H9 (cell line): ENCODE results near the gene PCOLCE2. TPM values are rescaled to one million over a fixed set of nuclear protein-coding genes. Genes with fewer than 3 reads are reported as not detected.

ENCODE experiments used
- DNase-seq: peaks from one replicate; pipeline ENCODE4 v3.0.0-alpha.2; 2017
- H2AFZ ChIP-seq: one replicate; pipeline ENCODE4 v1.6.1; 2013; ENCODE audit warnings: mild to moderate bottlenecking, low read length, control low read depth, moderate library complexity
- H2AK5ac ChIP-seq: 2 replicates; pipeline ENCODE4 v1.6.1; 2013; ENCODE audit warnings: low read length, control low read depth, mixed read lengths; ENCODE audit not compliant: insufficient read length
- H2BK120ac ChIP-seq: one replicate; pipeline ENCODE4 v1.6.1; 2013; ENCODE audit warnings: low read depth, mild to moderate bottlenecking, low read length, control low read depth, inconsistent platforms; ENCODE audit not compliant: poor library complexity, severe bottlenecking
- H2BK12ac ChIP-seq: 2 replicates; pipeline ENCODE4 v1.6.1; 2013; ENCODE audit warnings: low read length, control low read depth, mixed read lengths, low read depth; ENCODE audit not compliant: insufficient read length
- H2BK15ac ChIP-seq: 2 replicates; pipeline ENCODE4 v1.6.1; 2013; ENCODE audit warnings: low read depth, low read length, control low read depth
- H2BK20ac ChIP-seq: one replicate; pipeline ENCODE4 v1.6.1; 2013; ENCODE audit warnings: low read depth, mild to moderate bottlenecking, low read length, control low read depth, inconsistent platforms; ENCODE audit not compliant: poor library complexity, severe bottlenecking
- H2BK5ac ChIP-seq: 2 replicates; pipeline ENCODE4 v1.6.1; 2013; ENCODE audit warnings: low read length, control low read depth, mixed read lengths; ENCODE audit not compliant: insufficient read length
- H3K14ac ChIP-seq: 2 replicates; pipeline ENCODE4 v1.6.1; 2013; ENCODE audit warnings: low read length, control low read depth; ENCODE audit not compliant: insufficient read depth
- H3K18ac ChIP-seq: 2 replicates; pipeline ENCODE4 v1.6.1; 2013; ENCODE audit warnings: low read depth, mild to moderate bottlenecking, mixed read lengths, low read length, control low read depth; ENCODE audit not compliant: insufficient read length
- H3K23ac ChIP-seq: 2 replicates; pipeline ENCODE4 v1.6.1; 2013; ENCODE audit warnings: low read length, control low read depth, mixed read lengths, low read depth; ENCODE audit not compliant: insufficient read length
- H3K23me2 ChIP-seq: 2 replicates; pipeline ENCODE4 v1.6.1; 2013; ENCODE audit warnings: low read depth, mild to moderate bottlenecking, mixed read lengths, low read length, control low read depth; ENCODE audit not compliant: insufficient read length, poor library complexity, severe bottlenecking
- H3K27ac ChIP-seq: 2 replicates; pipeline ENCODE4 v1.5.1; 2013; ENCODE audit warnings: low read length, control low read depth, mixed read lengths, low read depth; ENCODE audit not compliant: insufficient read length
- H3K27me3 ChIP-seq: 2 replicates; pipeline ENCODE4 v1.6.1; 2013; ENCODE audit warnings: low read length, control low read depth, inconsistent platforms; ENCODE audit not compliant: insufficient read depth
- H3K4ac ChIP-seq: 2 replicates; pipeline ENCODE4 v1.6.1; 2013; ENCODE audit warnings: low read depth, mild to moderate bottlenecking, control low read depth, inconsistent platforms, low read length, moderate library complexity
- H3K4me1 ChIP-seq: 2 replicates; pipeline ENCODE4 v1.6.1; 2013; ENCODE audit warnings: low read length, control low read depth, inconsistent platforms; ENCODE audit not compliant: insufficient read depth
- H3K4me2 ChIP-seq: 2 replicates; pipeline ENCODE4 v1.6.1; 2013; ENCODE audit warnings: low read length, control low read depth, mixed read lengths; ENCODE audit not compliant: insufficient read length, insufficient read depth
- H3K56ac ChIP-seq: 2 replicates; pipeline ENCODE4 v1.6.1; 2013; ENCODE audit warnings: low read depth, mild to moderate bottlenecking, mixed read lengths, low read length, control low read depth; ENCODE audit not compliant: insufficient read length
- H3K79me1 ChIP-seq: 2 replicates; pipeline ENCODE4 v1.6.1; 2013; ENCODE audit warnings: low read depth, mild to moderate bottlenecking, moderate library complexity, low read length, control low read depth, inconsistent platforms; ENCODE audit not compliant: insufficient read depth, poor library complexity, severe bottlenecking
- H3K79me2 ChIP-seq: 2 replicates; pipeline ENCODE4 v1.6.1; 2013; ENCODE audit warnings: low read length, control low read depth, inconsistent platforms; ENCODE audit not compliant: insufficient read depth
- H3K9ac ChIP-seq: 2 replicates; pipeline ENCODE4 v1.6.1; 2013; ENCODE audit warnings: low read length, control low read depth, mixed read lengths; ENCODE audit not compliant: insufficient read length; ENCODE audit errors: extremely low read depth
- H3K9me3 ChIP-seq: one replicate; pipeline ENCODE4 v1.6.1; 2013; ENCODE audit warnings: low read depth, low read length, inconsistent platforms; ENCODE audit not compliant: control insufficient read depth
- H3T11ph ChIP-seq: one replicate; pipeline ENCODE4 v1.6.1; 2013; ENCODE audit warnings: mild to moderate bottlenecking, low read length, control low read depth, inconsistent platforms
- H4K20me1 ChIP-seq: one replicate; pipeline ENCODE4 v1.6.1; 2013; ENCODE audit not compliant: control insufficient read depth, insufficient read length, insufficient read depth
- H4K5ac ChIP-seq: 2 replicates; pipeline ENCODE4 v1.6.1; 2013; ENCODE audit warnings: low read depth, mild to moderate bottlenecking, mixed read lengths, low read length, control low read depth; ENCODE audit not compliant: insufficient read length
- H4K8ac ChIP-seq: replicated peaks from 2 replicates; pipeline ENCODE4 v1.6.1; 2013; ENCODE audit warnings: low read length, control low read depth, mixed read lengths, low read depth; ENCODE audit not compliant: insufficient read length
- H4K91ac ChIP-seq: 2 replicates; pipeline ENCODE4 v1.6.1; 2013; ENCODE audit warnings: low read depth, mild to moderate bottlenecking, moderate library complexity, mixed read lengths, low read length, control low read depth; ENCODE audit not compliant: insufficient read length
- H3K27ac Mint-ChIP-seq, 3 experiments: 2 replicates in 2 of 3; 3 replicates in 1 of 3; pipeline ENCODE4 v1.8.0; 2020 to 2021; ENCODE audit warnings: mixed read lengths in 3 of 3, mild to moderate bottlenecking in 1 of 3, moderate library complexity in 1 of 3
- H3K27me3 Mint-ChIP-seq: 2 replicates; pipeline ENCODE4 v1.8.0; 2021; ENCODE audit warnings: low read depth, mild to moderate bottlenecking, moderate library complexity, mixed read lengths
- H3K36me3 Mint-ChIP-seq, 3 experiments: 2 replicates in 2 of 3; 3 replicates in 1 of 3; pipeline ENCODE4 v1.8.0; 2020 to 2021; ENCODE audit warnings: low read depth in 3 of 3, mixed read lengths in 3 of 3; ENCODE audit not compliant: insufficient read depth in 1 of 3
- H3K4me1 Mint-ChIP-seq, 2 experiments: 2 replicates each; pipeline ENCODE4 v1.8.0; 2020; ENCODE audit warnings: mixed read lengths in 2 of 2
- H3K4me3 Mint-ChIP-seq, 2 experiments: 2 replicates in 1 of 2; 3 replicates in 1 of 2; pipeline ENCODE4 v1.8.0; 2020 to 2021; ENCODE audit warnings: mild to moderate bottlenecking in 2 of 2, mixed read lengths in 2 of 2, moderate library complexity in 1 of 2
- H3K9me3 Mint-ChIP-seq, 2 experiments: 2 replicates in 1 of 2; 3 replicates in 1 of 2; pipeline ENCODE4 v1.8.0; 2020; ENCODE audit warnings: mild to moderate bottlenecking in 2 of 2, mixed read lengths in 2 of 2, moderate library complexity in 1 of 2
- CTCF ChIP-seq: fragments of 200-600 bp; sonication (generic); conservative IDR thresholded peaks from 3 replicates; pipeline ENCODE4 v1.8.0; 2021; ENCODE audit warnings: antibody characterized with exemption, mild to moderate bottlenecking
- WGBS: extraction: QIAGEN DNeasy Blood & Tissue Kit; methylation state at CpG from one replicate; pipeline ENCODE4 v1.1.7; 2013; ENCODE audit warnings: missing lambda C conversion rate, low lambda C conversion rate, mixed read lengths; ENCODE audit not compliant: insufficient read length; ENCODE audit errors: extremely low coverage; 5-methylcytosine and 5-hydroxymethylcytosine counted together
- total RNA-seq: library from RNA; stranded (reverse); gene quantifications from 2 replicates; pipeline ENCODE4 v1.2.1, GENCODE V29; 2021

The PCOLCE2 gene
- total RNA-seq, 1 experiment from 2014 or later: 9.2 TPM

GRCh38 chr3:142785996-142786395 lies 102.9 kb downstream of the PCOLCE2 start:
- Histone ChIP-seq H3K14ac (no peak overlapping the region), H3K9ac (no peak overlapping the region), H3K18ac (no peak overlapping the region), H3T11ph (no peak overlapping the region), H2BK120ac (no peak overlapping the region), H3K4ac (no peak overlapping the region), H3K23ac (no peak overlapping the region), H3K23me2 (no peaks in the 10 kb centered on the region), H4K5ac (no peak overlapping the region), H2AK5ac (no peak overlapping the region), H3K27ac (no peak overlapping the region), H3K56ac (no peak overlapping the region), H2BK5ac (no peak overlapping the region), H3K4me1 (no peaks in the 10 kb centered on the region), H3K27me3 (no peaks in the 10 kb centered on the region), H2AFZ (no peak overlapping the region), H3K4me2 (no peak overlapping the region), H4K8ac (no peak overlapping the region), H2BK12ac (no peak overlapping the region), H4K20me1 (no peaks in the 10 kb centered on the region), H3K9me3 (no peaks in the 10 kb centered on the region), H2BK15ac (no peak overlapping the region), H3K79me1 (no peaks in the 10 kb centered on the region), H3K79me2 (no peaks in the 10 kb centered on the region), H2BK20ac (no peak overlapping the region), H4K91ac (no peak overlapping the region)
- H3K27me3 Mint-ChIP-seq: no peaks in the 10 kb centered on the region
- H3K36me3 Mint-ChIP-seq: peaks cover 0 to 5% (median 4%) of the 10 kb centered on the region in 3 experiments; a peak in 3 of 7 replicates
- DNase-seq: no peak
- no peak for TF ChIP-seq CTCF
- WGBS: no CpG with 5 or more reads among the region's 4 CpGs
- H3K4me1 Mint-ChIP-seq: peaks cover 4 to 5% of the 10 kb centered on the region in 2 experiments; a peak in 3 of 4 replicates
- H3K4me3 Mint-ChIP-seq: no peak overlapping the region
- no peaks in the 10 kb centered on the region for H3K9me3 Mint-ChIP-seq
- H3K27ac Mint-ChIP-seq: no peak overlapping the region
